NB4 (cell line): ENCODE measurements around the gene CPA5.

Experiments
- CTCF ChIP-seq: IDR thresholded peaks from one replicate; pipeline ENCODE4 v1.5.1; 2012; ENCODE audit warnings: low read depth, low read length
- POLR2A ChIP-seq: IDR thresholded peaks from 2 replicates; pipeline ENCODE4 v1.6.1; 2011; ENCODE audit warnings: mild to moderate bottlenecking; ENCODE audit not compliant: insufficient read length; ENCODE audit errors: extremely low read depth
- TF ChIP-seq, protein P1 (sequence below): IDR thresholded peaks from 2 replicates; pipeline ENCODE4 v1.6.1; 2011; ENCODE audit warnings: low read depth, low read length

- no peak for TF ChIP-seq CTCF
- TF ChIP-seq POLR2A = no peak
- TF ChIP-seq, protein P1, sequence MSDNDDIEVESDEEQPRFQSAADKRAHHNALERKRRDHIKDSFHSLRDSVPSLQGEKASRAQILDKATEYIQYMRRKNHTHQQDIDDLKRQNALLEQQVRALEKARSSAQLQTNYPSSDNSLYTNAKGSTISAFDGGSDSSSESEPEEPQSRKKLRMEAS = no peak
Measured at GRCh38 chr7:130397758-130398073, 53.1 kb downstream of the CPA5 start.
